GM23338 (cell line): ENCODE results near the gene AKAP13. TPM values are rescaled to one million over a fixed set of nuclear protein-coding genes. Genes with fewer than 3 reads are reported as not detected.

ENCODE experiments used
- ATAC-seq: fragments of 200-7000 bp; cut with Tn5 transposase; 3 replicates; pipeline ENCODE4 v1.9.1; 2020
- DNase-seq: peaks from one replicate; pipeline ENCODE4 v3.0.0-alpha.2; 2015; ENCODE audit warnings: low spot score
- H2AFZ ChIP-seq: fragments of 200-600 bp; sonication (generic); 2 replicates; pipeline ENCODE4 v1.8.0; 2016; ENCODE audit warnings: antibody characterized with exemption, mild to moderate bottlenecking, moderate library complexity
- H3F3A ChIP-seq: fragments of 200-600 bp; sonication (generic); replicated peaks from 2 replicates; pipeline ENCODE4 v1.8.0; 2017; ENCODE audit warnings: antibody characterized with exemption, mixed run types, low read depth
- H3K27ac ChIP-seq: fragments of 200-600 bp; sonication (generic); 2 replicates; pipeline ENCODE4 v1.6.1; 2016; ENCODE audit warnings: low read depth
- H3K27me3 ChIP-seq: fragments of 200-600 bp; sonication (generic); 2 replicates; pipeline ENCODE4 v1.8.0; 2016; ENCODE audit warnings: mild to moderate bottlenecking, mixed run types, moderate library complexity; ENCODE audit not compliant: insufficient read depth
- H3K36me3 ChIP-seq: fragments of 200-600 bp; sonication (generic); 2 replicates; pipeline ENCODE4 v1.8.0; 2016; ENCODE audit warnings: mild to moderate bottlenecking; ENCODE audit not compliant: insufficient read depth
- H3K4me1 ChIP-seq: fragments of 200-600 bp; sonication (generic); 2 replicates; pipeline ENCODE4 v1.8.0; 2016; ENCODE audit warnings: mild to moderate bottlenecking, moderate library complexity; ENCODE audit not compliant: insufficient read depth
- H3K4me2 ChIP-seq: fragments of 200-600 bp; sonication (generic); 2 replicates; pipeline ENCODE4 v1.7.1; 2017; ENCODE audit warnings: mixed run types
- H3K4me3 ChIP-seq: fragments of 200-600 bp; sonication (generic); 2 replicates; pipeline ENCODE4 v1.6.1; 2016; ENCODE audit warnings: mixed run types
- H3K79me2 ChIP-seq: fragments of 200-600 bp; sonication (generic); replicated peaks from 2 replicates; pipeline ENCODE4 v1.8.0; 2017; ENCODE audit warnings: mild to moderate bottlenecking; ENCODE audit not compliant: insufficient read depth
- H3K9me2 ChIP-seq: fragments of 200-600 bp; sonication (generic); 2 replicates; pipeline ENCODE4 v1.8.0; 2017; ENCODE audit not compliant: insufficient read depth
- H4K20me1 ChIP-seq: fragments of 200-600 bp; sonication (generic); replicated peaks from 2 replicates; pipeline ENCODE4 v1.8.0; 2017; ENCODE audit warnings: mild to moderate bottlenecking; ENCODE audit not compliant: insufficient read depth
- H3K27ac Mint-ChIP-seq: 2 replicates; pipeline ENCODE4 v1.8.0; 2020; ENCODE audit warnings: inconsistent platforms, mild to moderate bottlenecking, moderate library complexity, mixed read lengths
- H3K27me3 Mint-ChIP-seq: 3 replicates; pipeline ENCODE4 v1.8.0; 2022; ENCODE audit warnings: low read depth, mild to moderate bottlenecking, moderate library complexity, mixed read lengths, inconsistent platforms; ENCODE audit not compliant: insufficient read depth, poor library complexity
- H3K36me3 Mint-ChIP-seq: 3 replicates; pipeline ENCODE4 v1.8.0; 2021; ENCODE audit warnings: low read depth, mild to moderate bottlenecking, inconsistent platforms, moderate library complexity, mixed read lengths
- H3K4me1 Mint-ChIP-seq: 3 replicates; pipeline ENCODE4 v1.8.0; 2020; ENCODE audit warnings: mild to moderate bottlenecking, inconsistent platforms, mixed read lengths
- H3K4me3 Mint-ChIP-seq: 3 replicates; pipeline ENCODE4 v1.8.0; 2021; ENCODE audit warnings: moderate library complexity, mild to moderate bottlenecking, inconsistent platforms, mixed read lengths
- H3K9me3 Mint-ChIP-seq: 3 replicates; pipeline ENCODE4 v1.8.0; 2020; ENCODE audit warnings: moderate library complexity, mild to moderate bottlenecking, inconsistent platforms, mixed read lengths
- CREB1 ChIP-seq: fragments of 250-450 bp; sonication (Bioruptor Pico); IDR thresholded peaks from 2 replicates; pipeline ENCODE4 v1.5.0; 2020; ENCODE audit warnings: low read depth, mild to moderate bottlenecking, moderate library complexity
- CTCF ChIP-seq, 2 experiments: fragments of 200-600 bp in 1 of 2; sonication (generic) in 1 of 2; conservative IDR thresholded peaks; 2 replicates each; pipeline versions ENCODE4 v1.5.1 to v1.6.1; 2016 to 2017; ENCODE audit warnings: antibody characterized with exemption in 2 of 2, low read depth in 2 of 2, mild to moderate bottlenecking in 2 of 2, moderate library complexity in 1 of 2
- ETS1 ChIP-seq: IDR thresholded peaks from 2 replicates; pipeline ENCODE4 v1.6.1; 2016; ENCODE audit warnings: antibody characterized with exemption
- EZH2 ChIP-seq: fragments of 200-600 bp; sonication (generic); IDR thresholded peaks from one replicate; pipeline ENCODE4 v1.8.0; 2017; ENCODE audit warnings: antibody characterized with exemption, mild to moderate bottlenecking, low read depth; ENCODE audit not compliant: unreplicated experiment
- EZH2phosphoT487 ChIP-seq: fragments of 200-600 bp; sonication (generic); IDR thresholded peaks from one replicate; pipeline ENCODE4 v1.8.1; 2018; ENCODE audit warnings: antibody characterized with exemption; ENCODE audit not compliant: unreplicated experiment
- NANOG ChIP-seq: IDR thresholded peaks from 2 replicates; pipeline ENCODE4 v1.6.1; 2016; ENCODE audit warnings: antibody characterized with exemption, borderline replicate concordance
- POLR2AphosphoS5 ChIP-seq: IDR thresholded peaks from 2 replicates; pipeline ENCODE4 v1.6.1; 2016; ENCODE audit warnings: antibody characterized with exemption, low read depth
- ZNF114 ChIP-seq: fragments of 250-450 bp; sonication (Bioruptor Pico); IDR thresholded peaks from 2 replicates; pipeline ENCODE4 v1.5.0; 2020; ENCODE audit warnings: mild to moderate bottlenecking, moderate library complexity
- polyA plus RNA-seq: library from polyadenylated mRNA; unstranded; fragments of >200 nt; fragmentation: Nextera tagmentation; extraction: Ambion mirVana; gene quantifications from 2 replicates; pipeline ENCODE4 v1.2.1, GENCODE V29; 2016
- total RNA-seq: library from RNA; depleted of rRNA; stranded (reverse); fragments of >200 nt; shearing (Covaris generic); gene quantifications from 2 replicates; pipeline ENCODE4 v1.2.3, GENCODE V29; 2014
- TF ChIP-seq, protein P1 (sequence below): fragments of 250-450 bp; sonication (Bioruptor Pico); IDR thresholded peaks from 2 replicates; pipeline ENCODE4 v1.5.0; 2020; ENCODE audit warnings: mild to moderate bottlenecking, moderate library complexity
- TF ChIP-seq, protein P2 (sequence below): IDR thresholded peaks from one replicate; pipeline ENCODE4 v1.6.1; 2018; ENCODE audit warnings: antibody characterized with exemption; ENCODE audit not compliant: unreplicated experiment

Gene AKAP13
- total and polyA plus RNA-seq, 2 experiments from 2014 or later: 46.2 to 60.7 TPM

DNA sequence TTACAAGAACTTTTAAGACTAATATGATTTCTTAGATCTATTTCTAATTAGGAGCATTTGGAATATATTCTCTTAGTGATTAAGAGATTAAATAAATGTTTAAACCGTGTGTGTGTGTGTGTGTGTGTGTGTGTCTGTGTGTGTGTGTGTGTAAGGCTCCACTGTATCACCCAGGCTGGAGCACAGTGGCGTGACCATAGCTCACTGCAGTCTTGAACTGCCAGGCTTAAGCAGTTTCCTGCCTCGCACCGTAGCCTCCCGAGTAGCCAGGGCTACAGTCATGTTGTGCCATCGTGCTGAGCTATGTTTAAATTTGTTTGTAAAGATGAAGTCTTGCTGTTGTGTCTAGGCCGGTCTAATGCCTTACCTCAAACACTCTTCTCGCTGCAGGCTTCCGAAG lies 305.0 kb downstream of the AKAP13 start:
- TF ChIP-seq ETS1 (no peak), NANOG (no peak), EZH2 (no peak), ZNF114 (CRISPR knock-in tag) (no peak), CTCF (conservative IDR thresholded peaks at IDR 0.05; ENCODE audit: low read depth in 2 of 2) (no peak), POLR2AphosphoS5 (no peak), EZH2phosphoT487 (no peak), CREB1 (no peak)
- TF ChIP-seq, protein P1, sequence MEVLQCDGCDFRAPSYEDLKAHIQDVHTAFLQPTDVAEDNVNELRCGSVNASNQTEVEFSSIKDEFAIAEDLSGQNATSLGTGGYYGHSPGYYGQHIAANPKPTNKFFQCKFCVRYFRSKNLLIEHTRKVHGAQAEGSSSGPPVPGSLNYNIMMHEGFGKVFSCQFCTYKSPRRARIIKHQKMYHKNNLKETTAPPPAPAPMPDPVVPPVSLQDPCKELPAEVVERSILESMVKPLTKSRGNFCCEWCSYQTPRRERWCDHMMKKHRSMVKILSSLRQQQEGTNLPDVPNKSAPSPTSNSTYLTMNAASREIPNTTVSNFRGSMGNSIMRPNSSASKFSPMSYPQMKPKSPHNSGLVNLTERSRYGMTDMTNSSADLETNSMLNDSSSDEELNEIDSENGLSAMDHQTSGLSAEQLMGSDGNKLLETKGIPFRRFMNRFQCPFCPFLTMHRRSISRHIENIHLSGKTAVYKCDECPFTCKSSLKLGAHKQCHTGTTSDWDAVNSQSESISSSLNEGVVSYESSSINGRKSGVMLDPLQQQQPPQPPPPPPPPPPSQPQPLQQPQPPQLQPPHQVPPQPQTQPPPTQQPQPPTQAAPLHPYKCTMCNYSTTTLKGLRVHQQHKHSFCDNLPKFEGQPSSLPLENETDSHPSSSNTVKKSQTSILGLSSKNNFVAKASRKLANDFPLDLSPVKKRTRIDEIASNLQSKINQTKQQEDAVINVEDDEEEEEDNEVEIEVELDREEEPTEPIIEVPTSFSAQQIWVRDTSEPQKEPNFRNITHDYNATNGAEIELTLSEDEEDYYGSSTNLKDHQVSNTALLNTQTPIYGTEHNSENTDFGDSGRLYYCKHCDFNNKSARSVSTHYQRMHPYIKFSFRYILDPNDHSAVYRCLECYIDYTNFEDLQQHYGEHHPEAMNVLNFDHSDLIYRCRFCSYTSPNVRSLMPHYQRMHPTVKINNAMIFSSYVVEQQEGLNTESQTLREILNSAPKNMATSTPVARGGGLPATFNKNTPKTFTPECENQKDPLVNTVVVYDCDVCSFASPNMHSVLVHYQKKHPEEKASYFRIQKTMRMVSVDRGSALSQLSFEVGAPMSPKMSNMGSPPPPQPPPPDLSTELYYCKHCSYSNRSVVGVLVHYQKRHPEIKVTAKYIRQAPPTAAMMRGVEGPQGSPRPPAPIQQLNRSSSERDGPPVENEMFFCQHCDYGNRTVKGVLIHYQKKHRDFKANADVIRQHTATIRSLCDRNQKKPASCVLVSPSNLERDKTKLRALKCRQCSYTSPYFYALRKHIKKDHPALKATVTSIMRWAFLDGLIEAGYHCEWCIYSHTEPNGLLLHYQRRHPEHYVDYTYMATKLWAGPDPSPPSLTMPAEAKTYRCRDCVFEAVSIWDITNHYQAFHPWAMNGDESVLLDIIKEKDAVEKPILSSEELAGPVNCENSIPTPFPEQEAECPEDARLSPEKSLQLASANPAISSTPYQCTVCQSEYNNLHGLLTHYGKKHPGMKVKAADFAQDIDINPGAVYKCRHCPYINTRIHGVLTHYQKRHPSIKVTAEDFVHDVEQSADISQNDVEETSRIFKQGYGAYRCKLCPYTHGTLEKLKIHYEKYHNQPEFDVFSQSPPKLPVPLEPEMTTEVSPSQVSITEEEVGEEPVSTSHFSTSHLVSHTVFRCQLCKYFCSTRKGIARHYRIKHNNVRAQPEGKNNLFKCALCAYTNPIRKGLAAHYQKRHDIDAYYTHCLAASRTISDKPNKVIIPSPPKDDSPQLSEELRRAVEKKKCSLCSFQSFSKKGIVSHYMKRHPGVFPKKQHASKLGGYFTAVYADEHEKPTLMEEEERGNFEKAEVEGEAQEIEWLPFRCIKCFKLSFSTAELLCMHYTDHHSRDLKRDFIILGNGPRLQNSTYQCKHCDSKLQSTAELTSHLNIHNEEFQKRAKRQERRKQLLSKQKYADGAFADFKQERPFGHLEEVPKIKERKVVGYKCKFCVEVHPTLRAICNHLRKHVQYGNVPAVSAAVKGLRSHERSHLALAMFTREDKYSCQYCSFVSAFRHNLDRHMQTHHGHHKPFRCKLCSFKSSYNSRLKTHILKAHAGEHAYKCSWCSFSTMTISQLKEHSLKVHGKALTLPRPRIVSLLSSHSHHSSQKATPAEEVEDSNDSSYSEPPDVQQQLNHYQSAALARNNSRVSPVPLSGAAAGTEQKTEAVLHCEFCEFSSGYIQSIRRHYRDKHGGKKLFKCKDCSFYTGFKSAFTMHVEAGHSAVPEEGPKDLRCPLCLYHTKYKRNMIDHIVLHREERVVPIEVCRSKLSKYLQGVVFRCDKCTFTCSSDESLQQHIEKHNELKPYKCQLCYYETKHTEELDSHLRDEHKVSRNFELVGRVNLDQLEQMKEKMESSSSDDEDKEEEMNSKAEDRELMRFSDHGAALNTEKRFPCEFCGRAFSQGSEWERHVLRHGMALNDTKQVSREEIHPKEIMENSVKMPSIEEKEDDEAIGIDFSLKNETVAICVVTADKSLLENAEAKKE (CRISPR knock-in tag): no peak
- TF ChIP-seq, protein P2, sequence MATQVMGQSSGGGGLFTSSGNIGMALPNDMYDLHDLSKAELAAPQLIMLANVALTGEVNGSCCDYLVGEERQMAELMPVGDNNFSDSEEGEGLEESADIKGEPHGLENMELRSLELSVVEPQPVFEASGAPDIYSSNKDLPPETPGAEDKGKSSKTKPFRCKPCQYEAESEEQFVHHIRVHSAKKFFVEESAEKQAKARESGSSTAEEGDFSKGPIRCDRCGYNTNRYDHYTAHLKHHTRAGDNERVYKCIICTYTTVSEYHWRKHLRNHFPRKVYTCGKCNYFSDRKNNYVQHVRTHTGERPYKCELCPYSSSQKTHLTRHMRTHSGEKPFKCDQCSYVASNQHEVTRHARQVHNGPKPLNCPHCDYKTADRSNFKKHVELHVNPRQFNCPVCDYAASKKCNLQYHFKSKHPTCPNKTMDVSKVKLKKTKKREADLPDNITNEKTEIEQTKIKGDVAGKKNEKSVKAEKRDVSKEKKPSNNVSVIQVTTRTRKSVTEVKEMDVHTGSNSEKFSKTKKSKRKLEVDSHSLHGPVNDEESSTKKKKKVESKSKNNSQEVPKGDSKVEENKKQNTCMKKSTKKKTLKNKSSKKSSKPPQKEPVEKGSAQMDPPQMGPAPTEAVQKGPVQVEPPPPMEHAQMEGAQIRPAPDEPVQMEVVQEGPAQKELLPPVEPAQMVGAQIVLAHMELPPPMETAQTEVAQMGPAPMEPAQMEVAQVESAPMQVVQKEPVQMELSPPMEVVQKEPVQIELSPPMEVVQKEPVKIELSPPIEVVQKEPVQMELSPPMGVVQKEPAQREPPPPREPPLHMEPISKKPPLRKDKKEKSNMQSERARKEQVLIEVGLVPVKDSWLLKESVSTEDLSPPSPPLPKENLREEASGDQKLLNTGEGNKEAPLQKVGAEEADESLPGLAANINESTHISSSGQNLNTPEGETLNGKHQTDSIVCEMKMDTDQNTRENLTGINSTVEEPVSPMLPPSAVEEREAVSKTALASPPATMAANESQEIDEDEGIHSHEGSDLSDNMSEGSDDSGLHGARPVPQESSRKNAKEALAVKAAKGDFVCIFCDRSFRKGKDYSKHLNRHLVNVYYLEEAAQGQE: no peak
- peaks cover 14% of the 10 kb centered on the region for H3K4me1 Mint-ChIP-seq
- H3K36me3 ChIP-seq: 0 out of 2 replicates have a peak, but pooled peaks cover 7% of the 10 kb centered on the region
- peaks cover 11% of the 10 kb centered on the region; the same call in 1 of the 2 replicates for H3K4me1 ChIP-seq
- H3K27ac ChIP-seq: no peak overlapping the region
- no peaks in the 10 kb centered on the region for H3K27me3 ChIP-seq
- no peaks in the 10 kb centered on the region for H3K9me3 Mint-ChIP-seq
- ATAC-seq (no peak), DNase-seq (no peak)
- no peak overlapping the region for H3K4me3 Mint-ChIP-seq
- H3K79me2 ChIP-seq: no peaks in the 10 kb centered on the region
- peaks cover 8% of the 10 kb centered on the region; the same call in 1 of the 3 replicates for H3K36me3 Mint-ChIP-seq
- no peaks in the 10 kb centered on the region for H3K9me2 ChIP-seq
- H3K4me2 ChIP-seq: no peak overlapping the region
- H3K27me3 Mint-ChIP-seq: no peaks in the 10 kb centered on the region
- no peak overlapping the region for H2AFZ ChIP-seq
- no peak overlapping the region for H3K27ac Mint-ChIP-seq
- H3F3A ChIP-seq: no peaks in the 10 kb centered on the region
- no peaks in the 10 kb centered on the region for H4K20me1 ChIP-seq
- no peak overlapping the region for H3K4me3 ChIP-seq
